ENCODE data around the gene ASCL2. TPM values are rescaled to one million over a fixed set of nuclear protein-coding genes. Genes with fewer than 3 reads are reported as not detected.

ASCL2 gene
- total RNA-seq (ENCODE audit: low replicate concordance): not detected in 2 replicates

GRCh38 chr11:2270322-2271076 lies at the start of gene ASCL2:
Gene ASCL2, minus strand, starts transcription at chr11:2270588. Its CDS starts 256 bp downstream, at chr11:2270332.
- no peak for TF ChIP-seq CTCF (IDR thresholded peaks at IDR 0.05; ENCODE audit: insufficient read depth, low read length)
- H3K4me3 ChIP-seq (ENCODE audit: low read depth, low read length): no peak within 1 kb of the TSS
- DNase-seq (ENCODE audit: low read depth): no peak

GRCh38 chr11:2319791-2320472 lies 49.5 kb upstream of the ASCL2 start:
- DNase-seq (ENCODE audit: low read depth): no peak
- no peak for TF ChIP-seq CTCF (IDR thresholded peaks at IDR 0.05; ENCODE audit: insufficient read depth, low read length)
- no peak overlapping the region for H3K4me3 ChIP-seq (ENCODE audit: low read depth, low read length)

GRCh38 chr11:2318707-2319106 lies 48.3 kb upstream of the ASCL2 start:
- no peak overlapping the region for H3K4me3 ChIP-seq (ENCODE audit: low read depth, low read length)
- TF ChIP-seq CTCF (IDR thresholded peaks at IDR 0.05; ENCODE audit: insufficient read depth, low read length): no peak
- DNase-seq (ENCODE audit: low read depth): no peak

- no peak overlapping the region for H3K4me3 ChIP-seq (ENCODE audit: low read depth, low read length)
- DNase-seq (ENCODE audit: low read depth): no peak
- no peak for TF ChIP-seq CTCF (IDR thresholded peaks at IDR 0.05; ENCODE audit: insufficient read depth, low read length)
Measured at GRCh38 chr11:2318123-2318522, 47.7 kb upstream of the ASCL2 start.

- DNase-seq (ENCODE audit: low read depth): no peak
- H3K4me3 ChIP-seq (ENCODE audit: low read depth, low read length): no peak overlapping the region
- TF ChIP-seq CTCF (IDR thresholded peaks at IDR 0.05; ENCODE audit: insufficient read depth, low read length): no peak
Measured at GRCh38 chr11:2317354-2318050, 47.1 kb upstream of the ASCL2 start.

GRCh38 chr11:2316963-2317244 lies 46.5 kb upstream of the ASCL2 start:
- no peak for TF ChIP-seq CTCF (IDR thresholded peaks at IDR 0.05; ENCODE audit: insufficient read depth, low read length)
- no peak overlapping the region for H3K4me3 ChIP-seq (ENCODE audit: low read depth, low read length)
- DNase-seq (ENCODE audit: low read depth): no peak

All from fibroblast of the aortic adventitia (primary cell).